ENCODE data around the gene THAP8. TPM values are rescaled to one million over a fixed set of nuclear protein-coding genes. Genes with fewer than 3 reads are reported as not detected.

THAP8 gene
- total and polyA plus RNA-seq, 2 of the 13 experiments (the other 11 are each of a cell fraction or from before 2014, with no cell fraction given), result 1.7 to 3.7 TPM

- TF ChIP-seq, protein P1, sequence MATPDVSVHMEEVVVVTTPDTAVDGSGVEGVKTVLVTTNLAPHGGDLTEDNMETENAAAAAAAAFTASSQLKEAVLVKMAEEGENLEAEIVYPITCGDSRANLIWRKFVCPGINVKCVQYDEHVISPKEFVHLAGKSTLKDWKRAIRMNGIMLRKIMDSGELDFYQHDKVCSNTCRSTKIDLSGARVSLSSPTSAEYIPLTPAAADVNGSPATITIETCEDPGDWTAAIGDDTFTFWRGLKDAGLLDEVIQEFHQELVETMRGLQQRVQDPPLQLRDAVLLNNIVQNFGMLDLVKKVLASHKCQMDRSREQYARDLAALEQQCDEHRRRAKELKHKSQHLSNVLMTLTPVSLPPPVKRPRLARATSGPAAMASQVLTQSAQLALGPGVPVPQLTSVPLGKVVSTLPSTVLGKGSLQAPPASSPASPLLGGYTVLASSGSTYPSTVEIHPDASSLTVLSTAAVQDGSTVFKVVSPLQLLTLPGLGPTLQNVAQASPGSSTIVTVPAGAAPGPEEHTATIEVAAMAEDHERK (CRISPR knock-in tag; IDR thresholded peaks at IDR 0.05; ENCODE audit: low read depth), result no peak
- TF ChIP-seq, protein P2, sequence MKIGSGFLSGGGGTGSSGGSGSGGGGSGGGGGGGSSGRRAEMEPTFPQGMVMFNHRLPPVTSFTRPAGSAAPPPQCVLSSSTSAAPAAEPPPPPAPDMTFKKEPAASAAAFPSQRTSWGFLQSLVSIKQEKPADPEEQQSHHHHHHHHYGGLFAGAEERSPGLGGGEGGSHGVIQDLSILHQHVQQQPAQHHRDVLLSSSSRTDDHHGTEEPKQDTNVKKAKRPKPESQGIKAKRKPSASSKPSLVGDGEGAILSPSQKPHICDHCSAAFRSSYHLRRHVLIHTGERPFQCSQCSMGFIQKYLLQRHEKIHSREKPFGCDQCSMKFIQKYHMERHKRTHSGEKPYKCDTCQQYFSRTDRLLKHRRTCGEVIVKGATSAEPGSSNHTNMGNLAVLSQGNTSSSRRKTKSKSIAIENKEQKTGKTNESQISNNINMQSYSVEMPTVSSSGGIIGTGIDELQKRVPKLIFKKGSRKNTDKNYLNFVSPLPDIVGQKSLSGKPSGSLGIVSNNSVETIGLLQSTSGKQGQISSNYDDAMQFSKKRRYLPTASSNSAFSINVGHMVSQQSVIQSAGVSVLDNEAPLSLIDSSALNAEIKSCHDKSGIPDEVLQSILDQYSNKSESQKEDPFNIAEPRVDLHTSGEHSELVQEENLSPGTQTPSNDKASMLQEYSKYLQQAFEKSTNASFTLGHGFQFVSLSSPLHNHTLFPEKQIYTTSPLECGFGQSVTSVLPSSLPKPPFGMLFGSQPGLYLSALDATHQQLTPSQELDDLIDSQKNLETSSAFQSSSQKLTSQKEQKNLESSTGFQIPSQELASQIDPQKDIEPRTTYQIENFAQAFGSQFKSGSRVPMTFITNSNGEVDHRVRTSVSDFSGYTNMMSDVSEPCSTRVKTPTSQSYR (CRISPR knock-in tag; IDR thresholded peaks at IDR 0.05; ENCODE audit: borderline replicate concordance), result peak; percentile 97
- TF ChIP-seq POLR2A (IDR thresholded peaks at IDR 0.05; ENCODE audit: insufficient read depth in 1 of 2, low read depth in 2 of 2, low read length in 2 of 2) (0 out of 4 replicates have a peak, but pooled peaks of 1 of the 2 experiments have one; percentile 43), TEAD3 (CRISPR knock-in tag; optimal IDR thresholded peaks at IDR 0.05; ENCODE audit: borderline replicate concordance) (peak; percentile 78), ZFP1 (CRISPR knock-in tag; IDR thresholded peaks at IDR 0.05) (no peak), ZNF484 (CRISPR knock-in tag; IDR thresholded peaks at IDR 0.05; ENCODE audit: borderline replicate concordance, low read depth) (no peak), ZFP82 (CRISPR knock-in tag; IDR thresholded peaks at IDR 0.05; ENCODE audit: borderline replicate concordance) (no peak), KDM6A (CRISPR knock-in tag; IDR thresholded peaks at IDR 0.05; ENCODE audit: low read depth) (peak; percentile 72; the same call in 1 of the 2 replicates), NKX3-1 (CRISPR knock-in tag; IDR thresholded peaks at IDR 0.05) (no peak), ZNF264 (CRISPR knock-in tag; IDR thresholded peaks at IDR 0.05) (no peak), KAT7 (CRISPR knock-in tag; IDR thresholded peaks at IDR 0.05; ENCODE audit: borderline replicate concordance) (0 out of 2 replicates have a peak, but pooled peaks have one; percentile 35), ZNF296 (CRISPR knock-in tag; conservative IDR thresholded peaks at IDR 0.05) (no peak), GTF3A (CRISPR knock-in tag; conservative IDR thresholded peaks at IDR 0.05) (no peak), ZNF597 (CRISPR knock-in tag; IDR thresholded peaks at IDR 0.05) (no peak), SSRP1 (CRISPR knock-in tag; IDR thresholded peaks at IDR 0.05) (no peak), PPARG (CRISPR knock-in tag; conservative IDR thresholded peaks at IDR 0.05) (no peak), SKI (IDR thresholded peaks at IDR 0.05; ENCODE audit: partially characterized antibody) (peak; percentile 59), RFX5 (IDR thresholded peaks at IDR 0.05; ENCODE audit: low read depth, low read length) (no peak), ZMYM2 (CRISPR knock-in tag; IDR thresholded peaks at IDR 0.05) (no peak), SRSF9 (IDR thresholded peaks at IDR 0.05; ENCODE audit: borderline replicate concordance, insufficient read depth, low read depth, low read length, poor library complexity, severe bottlenecking) (no peak), ZFAT (CRISPR knock-in tag; conservative IDR thresholded peaks at IDR 0.05) (no peak), ZNF75D (CRISPR knock-in tag; IDR thresholded peaks at IDR 0.05; ENCODE audit: borderline replicate concordance) (no peak), ZBTB7B (CRISPR knock-in tag; IDR thresholded peaks at IDR 0.05) (peak; percentile 42; the same call in 1 of the 2 replicates), MAFF (IDR thresholded peaks at IDR 0.05; ENCODE audit: low read depth, low read length) (no peak)
- TF ChIP-seq, protein P3, sequence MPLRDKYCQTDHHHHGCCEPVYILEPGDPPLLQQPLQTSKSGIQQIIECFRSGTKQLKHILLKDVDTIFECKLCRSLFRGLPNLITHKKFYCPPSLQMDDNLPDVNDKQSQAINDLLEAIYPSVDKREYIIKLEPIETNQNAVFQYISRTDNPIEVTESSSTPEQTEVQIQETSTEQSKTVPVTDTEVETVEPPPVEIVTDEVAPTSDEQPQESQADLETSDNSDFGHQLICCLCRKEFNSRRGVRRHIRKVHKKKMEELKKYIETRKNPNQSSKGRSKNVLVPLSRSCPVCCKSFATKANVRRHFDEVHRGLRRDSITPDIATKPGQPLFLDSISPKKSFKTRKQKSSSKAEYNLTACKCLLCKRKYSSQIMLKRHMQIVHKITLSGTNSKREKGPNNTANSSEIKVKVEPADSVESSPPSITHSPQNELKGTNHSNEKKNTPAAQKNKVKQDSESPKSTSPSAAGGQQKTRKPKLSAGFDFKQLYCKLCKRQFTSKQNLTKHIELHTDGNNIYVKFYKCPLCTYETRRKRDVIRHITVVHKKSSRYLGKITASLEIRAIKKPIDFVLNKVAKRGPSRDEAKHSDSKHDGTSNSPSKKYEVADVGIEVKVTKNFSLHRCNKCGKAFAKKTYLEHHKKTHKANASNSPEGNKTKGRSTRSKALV (CRISPR knock-in tag; IDR thresholded peaks at IDR 0.05), result no peak
These were observed 4.5 kb upstream of the THAP8 start (continued) for GRCh38 chr19:36058481-36059179.
